Measurements from ENCODE around the gene LUZP2. TPM values are rescaled to one million over a fixed set of nuclear protein-coding genes. Genes with fewer than 3 reads are reported as not detected.

The LUZP2 gene
- total RNA-seq, 4 donors from 2014 or later = 0.23 to 0.83 (median 0.48) TPM

- Histone ChIP-seq H3K36me3 (no peaks in the 10 kb centered on the region), H3K27ac (no peak overlapping the region), H3K4me1 (no peaks in the 10 kb centered on the region), H3K9me3 (no peaks in the 10 kb centered on the region), H3K4me3 (no peak overlapping the region), H3K27me3 (no peaks in the 10 kb centered on the region)
- DNase-seq = no peak
- TF ChIP-seq POLR2A (IDR thresholded peaks at IDR 0.05) = no peak
- no peak for TF ChIP-seq CTCF (IDR thresholded peaks at IDR 0.05)
- intact Hi-C loops (cut with DNase I) = no loop called here
- WGBS, 2 donors = 67 to 72% methylated on average over 4 of the region's 4 CpGs
Observed at GRCh38 chr11:24609192-24610119, 112.6 kb downstream of the LUZP2 start.

- H3K9me3 ChIP-seq = no peaks in the 10 kb centered on the region
- no peaks in the 10 kb centered on the region for H3K36me3 ChIP-seq
- no peaks in the 10 kb centered on the region for H3K27me3 ChIP-seq
- intact Hi-C loops (cut with DNase I) = no loop called here
- no peak overlapping the region for H3K27ac ChIP-seq
- no peak for DNase-seq
- H3K4me1 ChIP-seq = no peaks in the 10 kb centered on the region
- H3K4me3 ChIP-seq = no peak overlapping the region
- no peak for TF ChIP-seq POLR2A (IDR thresholded peaks at IDR 0.05)
- no peak for TF ChIP-seq CTCF (IDR thresholded peaks at IDR 0.05)
Observed at GRCh38 chr11:24615451-24616160, 118.8 kb downstream of the LUZP2 start.

GRCh38 chr11:24617856-24618255 is 121.0 kb downstream of the LUZP2 start:
- no peak overlapping the region for H3K27ac ChIP-seq
- no peaks in the 10 kb centered on the region for H3K9me3 ChIP-seq
- no peaks in the 10 kb centered on the region for H3K36me3 ChIP-seq
- WGBS, 2 donors = 89 to 100% methylated on average over 1 of the region's 1 CpG
- intact Hi-C loops (cut with DNase I) = no loop called here
- H3K4me3 ChIP-seq = no peak overlapping the region
- no peak for DNase-seq
- no peak for TF ChIP-seq POLR2A (IDR thresholded peaks at IDR 0.05)
- no peak for TF ChIP-seq CTCF (IDR thresholded peaks at IDR 0.05)
- H3K27me3 ChIP-seq = no peaks in the 10 kb centered on the region
- H3K4me1 ChIP-seq = no peaks in the 10 kb centered on the region

- no peak for DNase-seq
- Histone ChIP-seq H3K9me3 (no peaks in the 10 kb centered on the region), H3K27ac (no peak overlapping the region), H3K36me3 (no peaks in the 10 kb centered on the region), H3K27me3 (no peaks in the 10 kb centered on the region), H3K4me1 (no peaks in the 10 kb centered on the region), H3K4me3 (no peak overlapping the region)
- intact Hi-C loops (cut with DNase I) = no loop called here
- 60 to 76% methylated on average over 1 of the region's 1 CpG for WGBS, 2 donors
- no peak for TF ChIP-seq CTCF (IDR thresholded peaks at IDR 0.05)
- TF ChIP-seq POLR2A (IDR thresholded peaks at IDR 0.05) = no peak
Observed at GRCh38 chr11:24619900-24620299, 123.0 kb downstream of the LUZP2 start.

GRCh38 chr11:24622262-24622661 is 125.4 kb downstream of the LUZP2 start:
- no peak overlapping the region for H3K4me3 ChIP-seq
- no peak for DNase-seq
- H3K27ac ChIP-seq = no peak overlapping the region
- intact Hi-C loops (cut with DNase I) = no loop called here
- no peaks in the 10 kb centered on the region for H3K36me3 ChIP-seq
- no peaks in the 10 kb centered on the region for H3K4me1 ChIP-seq
- no peaks in the 10 kb centered on the region for H3K27me3 ChIP-seq
- no peaks in the 10 kb centered on the region for H3K9me3 ChIP-seq
- TF ChIP-seq POLR2A (IDR thresholded peaks at IDR 0.05) (no peak), CTCF (IDR thresholded peaks at IDR 0.05) (no peak)
- WGBS, 2 donors = 70 to 71% methylated on average over 6 of the region's 6 CpGs
